ENCODE results near the gene NUDT2.

NUDT2 gene

GRCh38 chr9:34318163-34318790, 11.1 kb upstream of the NUDT2 start:
- no peaks in the 10 kb centered on the region for H3K36me3 ChIP-seq (ENCODE audit: insufficient read depth, low read length)

GRCh38 chr9:34321451-34321850, 7.9 kb upstream of the NUDT2 start:
- no peaks in the 10 kb centered on the region for H3K9me3 ChIP-seq (replicated peaks; ENCODE audit: low read length)
- H3K4me3 ChIP-seq (ENCODE audit: low read length): no peak overlapping the region

More at GRCh38 chr9:34318163-34318790, 11.1 kb upstream of the NUDT2 start:
- Histone ChIP-seq H3K4me1 (ENCODE audit: control insufficient read depth, insufficient read depth, low read length) (peaks cover 7% of the 10 kb centered on the region), H3K27me3 (ENCODE audit: control insufficient read depth, insufficient read depth, low read length) (no peaks in the 10 kb centered on the region), H3K9me3 (replicated peaks; ENCODE audit: low read length) (no peaks in the 10 kb centered on the region), H3K4me3 (ENCODE audit: low read length) (no peak overlapping the region), H3K4me2 (ENCODE audit: low read length) (no peak overlapping the region), H3K9ac (ENCODE audit: low read depth, low read length) (no peak overlapping the region)

GRCh38 chr9:34322899-34323591, 6.3 kb upstream of the NUDT2 start:
- Histone ChIP-seq H3K9ac (ENCODE audit: low read depth, low read length) (no peak overlapping the region), H3K4me1 (ENCODE audit: control insufficient read depth, insufficient read depth, low read length) (peaks cover 27% of the 10 kb centered on the region), H3K9me3 (replicated peaks; ENCODE audit: low read length) (no peaks in the 10 kb centered on the region), H3K36me3 (ENCODE audit: insufficient read depth, low read length) (no peaks in the 10 kb centered on the region), H3K4me3 (ENCODE audit: low read length) (no peak overlapping the region), H3K4me2 (ENCODE audit: low read length) (no peak overlapping the region), H3K27me3 (ENCODE audit: control insufficient read depth, insufficient read depth, low read length) (no peaks in the 10 kb centered on the region)

More at GRCh38 chr9:34321451-34321850, 7.9 kb upstream of the NUDT2 start:
- Histone ChIP-seq H3K27me3 (ENCODE audit: control insufficient read depth, insufficient read depth, low read length) (no peaks in the 10 kb centered on the region), H3K4me2 (ENCODE audit: low read length) (no peak overlapping the region), H3K4me1 (ENCODE audit: control insufficient read depth, insufficient read depth, low read length) (peaks cover 22% of the 10 kb centered on the region), H3K9ac (ENCODE audit: low read depth, low read length) (no peak overlapping the region), H3K36me3 (ENCODE audit: insufficient read depth, low read length) (no peaks in the 10 kb centered on the region)

GRCh38 chr9:34326690-34327089, 2.7 kb upstream of the NUDT2 start:
- Histone ChIP-seq H3K4me3 (ENCODE audit: low read length) (no peak overlapping the region), H3K36me3 (ENCODE audit: insufficient read depth, low read length) (no peaks in the 10 kb centered on the region), H3K9me3 (replicated peaks; ENCODE audit: low read length) (no peaks in the 10 kb centered on the region), H3K4me2 (ENCODE audit: low read length) (no peak overlapping the region), H3K27me3 (ENCODE audit: control insufficient read depth, insufficient read depth, low read length) (no peaks in the 10 kb centered on the region), H3K4me1 (ENCODE audit: control insufficient read depth, insufficient read depth, low read length) (peaks cover 32% of the 10 kb centered on the region), H3K9ac (ENCODE audit: low read depth, low read length) (no peak overlapping the region)

- H3K27me3 ChIP-seq (ENCODE audit: control insufficient read depth, insufficient read depth, low read length): no peaks in the 10 kb centered on the region
- H3K4me2 ChIP-seq (ENCODE audit: low read length): peak overlapping the region; percentile 92
- H3K4me3 ChIP-seq (ENCODE audit: low read length): peak overlapping the region; percentile 84
- no peaks in the 10 kb centered on the region for H3K36me3 ChIP-seq (ENCODE audit: insufficient read depth, low read length)
- H3K9me3 ChIP-seq (replicated peaks; ENCODE audit: low read length): no peaks in the 10 kb centered on the region
- peak overlapping the region; percentile 88 for H3K9ac ChIP-seq (ENCODE audit: low read depth, low read length)
- peaks cover 23% of the 10 kb centered on the region for H3K4me1 ChIP-seq (ENCODE audit: control insufficient read depth, insufficient read depth, low read length)
Observed at GRCh38 chr9:34328500-34328986, 826 bp upstream of the NUDT2 start.

DNA sequence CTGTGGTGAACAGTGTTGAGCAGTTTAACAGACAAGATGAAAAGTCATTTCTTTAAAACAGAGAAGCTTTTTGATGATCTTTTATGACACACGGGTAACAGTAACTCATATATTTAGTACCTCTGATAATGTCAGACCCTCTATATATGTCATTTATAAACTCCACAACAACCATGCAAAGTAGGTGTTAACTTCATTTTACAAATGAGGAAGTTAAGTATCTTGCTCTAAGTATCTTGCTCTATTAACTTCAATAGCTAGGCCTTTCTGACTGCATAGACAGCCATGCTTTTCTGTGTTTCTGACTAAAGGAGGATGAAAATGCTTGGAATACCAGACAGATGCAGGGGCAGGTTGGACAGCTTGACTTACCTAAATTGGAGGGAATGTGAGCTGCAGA, 1.8 kb downstream of the NUDT2 start:
- Histone ChIP-seq H3K9me3 (replicated peaks; ENCODE audit: low read length) (no peaks in the 10 kb centered on the region), H3K4me3 (ENCODE audit: low read length) (no peak overlapping the region), H3K4me2 (ENCODE audit: low read length) (no peak overlapping the region), H3K4me1 (ENCODE audit: control insufficient read depth, insufficient read depth, low read length) (peaks cover 13% of the 10 kb centered on the region), H3K36me3 (ENCODE audit: insufficient read depth, low read length) (peaks cover 4% of the 10 kb centered on the region), H3K27me3 (ENCODE audit: control insufficient read depth, insufficient read depth, low read length) (no peaks in the 10 kb centered on the region), H3K9ac (ENCODE audit: low read depth, low read length) (no peak overlapping the region)

- Histone ChIP-seq H3K36me3 (ENCODE audit: insufficient read depth, low read length) (peaks cover 4% of the 10 kb centered on the region), H3K4me2 (ENCODE audit: low read length) (no peak overlapping the region), H3K4me1 (ENCODE audit: control insufficient read depth, insufficient read depth, low read length) (peaks cover 9% of the 10 kb centered on the region), H3K4me3 (ENCODE audit: low read length) (no peak overlapping the region), H3K27me3 (ENCODE audit: control insufficient read depth, insufficient read depth, low read length) (no peaks in the 10 kb centered on the region), H3K9ac (ENCODE audit: low read depth, low read length) (no peak overlapping the region), H3K9me3 (replicated peaks; ENCODE audit: low read length) (no peaks in the 10 kb centered on the region)
Observed at GRCh38 chr9:34332076-34332964, 3.0 kb downstream of the NUDT2 start.

- Histone ChIP-seq H3K4me3 (ENCODE audit: low read length) (no peak overlapping the region), H3K4me1 (ENCODE audit: control insufficient read depth, insufficient read depth, low read length) (peaks cover 3% of the 10 kb centered on the region), H3K27me3 (ENCODE audit: control insufficient read depth, insufficient read depth, low read length) (no peaks in the 10 kb centered on the region), H3K36me3 (ENCODE audit: insufficient read depth, low read length) (peaks cover 10% of the 10 kb centered on the region), H3K9me3 (replicated peaks; ENCODE audit: low read length) (no peaks in the 10 kb centered on the region), H3K9ac (ENCODE audit: low read depth, low read length) (no peak overlapping the region), H3K4me2 (ENCODE audit: low read length) (no peak overlapping the region)
Observed at GRCh38 chr9:34333836-34334235, 4.5 kb downstream of the NUDT2 start.

DNA sequence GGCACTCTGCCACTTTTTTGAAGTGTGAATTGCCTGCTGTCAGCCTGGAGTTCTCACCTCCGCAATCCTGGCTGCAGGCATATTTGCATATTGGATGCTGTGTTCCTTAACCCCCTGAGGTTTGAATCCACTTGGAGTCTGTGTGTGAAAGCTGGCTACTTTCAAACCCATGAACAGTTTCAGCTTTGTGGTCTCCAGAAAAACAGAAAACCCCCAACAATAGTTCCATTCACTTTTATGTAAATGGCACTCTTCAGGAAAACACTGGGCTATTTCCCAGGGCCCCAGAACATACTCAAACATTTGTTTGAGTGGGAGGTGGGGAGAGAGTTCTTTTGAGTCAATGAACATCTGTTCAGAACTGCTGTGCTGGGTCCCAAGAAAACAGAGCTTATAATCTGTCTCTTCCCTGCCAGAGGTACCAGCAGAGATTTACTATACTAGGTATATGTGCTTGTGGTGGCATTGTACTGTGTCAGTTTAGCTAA, 5.0 kb downstream of the NUDT2 start:
- H3K27me3 ChIP-seq (ENCODE audit: control insufficient read depth, insufficient read depth, low read length): no peaks in the 10 kb centered on the region
- H3K4me2 ChIP-seq (ENCODE audit: low read length): no peak overlapping the region
- H3K36me3 ChIP-seq (ENCODE audit: insufficient read depth, low read length): peaks cover 16% of the 10 kb centered on the region
- no peak overlapping the region for H3K9ac ChIP-seq (ENCODE audit: low read depth, low read length)
- H3K4me1 ChIP-seq (ENCODE audit: control insufficient read depth, insufficient read depth, low read length): peaks cover 3% of the 10 kb centered on the region
- no peaks in the 10 kb centered on the region for H3K9me3 ChIP-seq (replicated peaks; ENCODE audit: low read length)
- H3K4me3 ChIP-seq (ENCODE audit: low read length): no peak overlapping the region

GRCh38 chr9:34334916-34335315, 5.5 kb downstream of the NUDT2 start:
- H3K27me3 ChIP-seq (ENCODE audit: control insufficient read depth, insufficient read depth, low read length): no peaks in the 10 kb centered on the region
- no peak overlapping the region for H3K9ac ChIP-seq (ENCODE audit: low read depth, low read length)
- H3K4me2 ChIP-seq (ENCODE audit: low read length): no peak overlapping the region
- peaks cover 3% of the 10 kb centered on the region for H3K4me1 ChIP-seq (ENCODE audit: control insufficient read depth, insufficient read depth, low read length)
- H3K9me3 ChIP-seq (replicated peaks; ENCODE audit: low read length): no peaks in the 10 kb centered on the region
- H3K4me3 ChIP-seq (ENCODE audit: low read length): no peak overlapping the region
- peaks cover 17% of the 10 kb centered on the region for H3K36me3 ChIP-seq (ENCODE audit: insufficient read depth, low read length)

- no peaks in the 10 kb centered on the region for H3K9me3 ChIP-seq (replicated peaks; ENCODE audit: low read length)
- H3K4me2 ChIP-seq (ENCODE audit: low read length): no peak overlapping the region
- no peaks in the 10 kb centered on the region for H3K27me3 ChIP-seq (ENCODE audit: control insufficient read depth, insufficient read depth, low read length)
- H3K4me1 ChIP-seq (ENCODE audit: control insufficient read depth, insufficient read depth, low read length): peaks cover 1% of the 10 kb centered on the region
- peaks cover 17% of the 10 kb centered on the region for H3K36me3 ChIP-seq (ENCODE audit: insufficient read depth, low read length)
- H3K4me3 ChIP-seq (ENCODE audit: low read length): no peak overlapping the region
- H3K9ac ChIP-seq (ENCODE audit: low read depth, low read length): no peak overlapping the region
Observed at GRCh38 chr9:34335376-34335775, 6.0 kb downstream of the NUDT2 start.

All from skeletal muscle satellite cell (primary cell).